Activated CD8-positive, alpha-beta memory T cell treated with anti-CD3 and anti-CD28 coated beads for 24 hours (primary cell): Measurements from ENCODE around the gene LOXL4.

Experiments
- DNase-seq: peaks from one replicate; pipeline ENCODE4 v3.0.0-alpha.2; 2020

LOXL4 gene

DNA sequence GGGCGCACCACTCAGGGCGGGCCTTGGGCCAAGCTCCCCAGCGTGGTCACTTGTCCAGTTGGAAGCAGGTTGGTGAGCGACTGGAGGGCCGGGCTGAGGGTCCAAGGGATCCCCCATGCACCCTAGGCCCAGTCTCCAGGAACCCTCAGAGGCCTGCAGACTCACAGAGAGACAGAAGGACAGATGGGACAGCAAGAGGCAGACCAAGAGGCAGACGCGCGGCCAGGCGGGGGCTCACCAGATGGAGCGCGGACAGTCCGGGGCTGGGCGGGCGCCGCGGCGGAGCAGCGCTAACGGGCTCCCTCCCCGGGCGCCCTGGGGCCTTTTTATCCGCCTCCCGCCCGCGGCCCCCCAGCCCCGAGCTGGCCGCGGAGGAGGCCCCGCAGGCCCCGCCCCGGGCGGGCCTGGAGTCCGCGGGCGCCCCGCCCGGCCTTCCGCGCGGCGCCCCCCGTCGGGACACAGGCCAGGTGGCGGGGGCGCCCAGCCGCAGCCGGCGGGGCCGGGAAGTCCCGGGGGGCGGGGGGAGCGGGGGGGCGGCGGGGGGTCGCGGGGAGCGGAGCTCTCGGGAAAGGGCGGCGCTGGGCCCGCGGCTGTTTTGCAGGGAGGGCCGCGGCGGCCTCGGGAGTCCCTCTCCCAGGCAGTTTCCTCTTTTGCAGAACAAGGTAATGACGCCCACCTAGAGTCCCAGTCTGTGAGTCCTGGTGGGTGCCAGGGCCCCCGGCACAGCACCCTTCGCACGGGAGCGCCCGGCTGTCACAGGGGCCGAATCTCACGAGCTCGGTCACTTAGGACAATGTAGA is at the start of gene LOXL4:
Gene LOXL4 (minus strand): TSS at position 301 of the 800 bp plus-strand sequence. CDS start 5,175 bp downstream, outside the sequence.
- peak; percentile 58 for DNase-seq

DNA sequence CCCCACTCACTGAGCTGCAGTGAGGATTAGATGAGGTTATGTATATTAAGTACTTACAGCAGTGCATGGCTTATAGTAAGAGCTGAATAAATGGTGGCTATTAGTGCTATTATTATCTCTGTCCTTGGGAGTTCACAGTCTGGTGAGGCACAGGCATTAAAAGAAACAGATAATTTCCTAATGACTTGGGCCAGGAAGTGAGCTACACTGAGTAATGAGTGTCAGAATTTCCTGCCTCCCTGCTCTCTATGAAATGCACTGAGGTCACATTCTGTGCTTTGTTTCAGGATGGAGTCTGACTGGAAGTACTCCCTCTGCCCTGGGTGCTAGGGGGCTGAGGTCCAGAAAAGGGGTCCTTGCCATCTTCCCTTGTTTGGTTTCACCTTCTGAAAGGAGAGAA is 48.7 kb upstream of the LOXL4 start:
- DNase-seq, result no peak

DNA sequence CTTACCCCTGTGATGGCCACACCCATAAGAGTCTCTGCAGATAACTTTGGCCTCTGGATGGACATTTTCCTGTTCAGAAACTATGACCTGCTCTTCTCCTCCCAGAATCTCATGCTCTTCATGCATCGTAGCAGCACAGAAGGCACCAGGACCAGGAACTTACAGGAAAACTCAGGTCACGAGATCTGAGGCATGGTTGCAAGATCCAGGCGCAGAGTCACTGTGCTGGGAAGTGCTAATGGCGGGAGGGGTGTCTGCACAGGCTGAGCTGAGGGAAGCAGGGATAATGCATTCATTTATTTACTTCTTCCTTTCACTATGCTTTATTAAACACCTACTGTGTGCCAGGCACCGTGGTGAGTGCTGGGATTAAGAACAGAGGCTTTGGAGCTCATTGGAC is 48.2 kb upstream of the LOXL4 start:
- DNase-seq, result no peak

DNA sequence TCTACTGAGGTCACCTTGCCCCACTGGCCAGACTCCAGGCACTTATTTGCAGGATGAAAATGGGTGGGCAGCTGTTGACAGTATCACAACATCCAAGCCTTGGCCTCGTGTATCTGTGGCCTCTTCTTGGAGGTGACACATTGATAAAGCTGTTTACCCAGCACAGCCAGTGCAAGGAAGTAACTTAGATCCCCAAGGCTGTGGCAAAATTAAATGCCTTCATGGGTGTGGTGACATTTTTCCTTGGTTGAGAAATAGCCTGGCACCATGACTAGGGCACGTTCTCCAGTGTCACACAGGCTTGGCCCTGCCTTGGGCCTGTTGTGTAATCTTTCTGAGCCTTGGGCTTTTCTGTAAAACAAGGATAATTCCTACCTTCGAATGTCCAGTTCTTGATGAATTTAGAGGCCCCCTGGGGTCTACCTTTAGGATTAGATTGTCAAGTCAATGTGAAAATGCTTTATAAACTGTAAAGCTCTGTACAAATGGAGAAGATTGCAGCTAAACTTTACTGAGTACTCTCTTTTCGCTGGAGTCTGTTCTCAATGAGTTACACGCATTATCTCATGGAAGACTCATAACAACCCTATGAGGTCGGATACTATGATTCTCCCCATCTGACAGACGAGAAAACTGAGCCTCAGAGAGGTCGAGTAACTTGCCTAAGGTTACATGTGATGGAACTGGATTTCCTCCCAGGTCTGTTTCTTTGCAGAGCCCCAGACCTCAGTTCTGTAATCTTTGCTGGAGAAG is 46.7 kb upstream of the LOXL4 start:
- no peak for DNase-seq

DNA sequence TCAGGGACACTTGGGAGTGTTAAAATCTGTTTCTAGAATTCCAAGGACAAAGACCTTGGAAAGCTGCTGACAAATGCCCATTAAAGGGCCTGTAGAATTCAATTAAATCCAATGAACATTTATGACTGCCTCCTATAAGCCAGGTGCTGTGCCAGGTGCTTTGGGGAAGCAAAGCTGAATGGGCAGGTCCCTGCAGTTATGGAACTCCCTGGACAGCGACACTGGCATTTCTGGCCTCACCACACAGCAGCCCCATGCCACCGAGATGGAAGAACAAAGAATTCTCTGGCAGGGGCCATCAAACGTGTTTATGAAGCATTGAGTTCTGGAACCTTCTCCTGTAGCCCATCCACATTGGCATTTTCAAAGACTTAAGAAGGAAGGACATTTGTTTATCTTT is 45.6 kb upstream of the LOXL4 start:
- DNase-seq, result no peak

DNA sequence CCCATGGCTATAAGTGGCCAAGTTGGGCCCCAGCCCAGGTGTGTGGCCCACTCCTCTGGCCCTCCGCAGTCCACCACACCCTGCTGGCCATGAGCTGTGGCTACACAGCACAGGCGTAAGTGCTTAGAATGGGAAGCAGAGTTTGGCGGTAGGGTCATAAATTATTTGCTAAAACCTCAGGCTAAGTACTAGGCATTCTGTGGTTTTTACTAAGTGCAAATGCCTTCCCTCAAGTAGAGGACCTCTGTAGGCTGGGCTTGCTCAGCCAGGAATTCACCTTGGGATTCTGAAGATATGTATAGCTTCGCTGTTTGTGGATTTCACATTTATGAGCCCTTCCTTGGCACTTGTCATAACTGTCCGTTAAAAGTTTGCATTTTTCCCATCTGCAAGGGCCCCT is 44.8 kb upstream of the LOXL4 start:
- no peak for DNase-seq

DNA sequence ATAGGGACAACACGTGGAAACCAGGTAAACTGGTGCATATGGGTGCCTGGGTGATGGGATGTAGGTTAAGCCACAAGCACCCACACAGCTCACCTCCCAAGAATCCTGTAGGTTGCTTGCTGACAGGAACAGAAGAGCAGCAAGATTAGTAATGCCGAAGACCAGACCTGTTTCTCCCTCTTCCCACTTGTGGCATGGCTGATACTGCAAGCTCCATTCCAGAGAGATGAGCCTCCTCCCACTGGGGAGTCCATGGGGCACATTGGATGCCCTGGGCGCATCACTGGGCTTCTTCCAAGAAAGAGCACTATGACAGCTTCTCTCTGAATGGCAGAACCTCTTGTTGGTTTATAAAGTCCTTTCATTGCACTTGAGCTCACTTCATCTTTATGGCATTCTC is 44.4 kb upstream of the LOXL4 start:
- no peak for DNase-seq

DNA sequence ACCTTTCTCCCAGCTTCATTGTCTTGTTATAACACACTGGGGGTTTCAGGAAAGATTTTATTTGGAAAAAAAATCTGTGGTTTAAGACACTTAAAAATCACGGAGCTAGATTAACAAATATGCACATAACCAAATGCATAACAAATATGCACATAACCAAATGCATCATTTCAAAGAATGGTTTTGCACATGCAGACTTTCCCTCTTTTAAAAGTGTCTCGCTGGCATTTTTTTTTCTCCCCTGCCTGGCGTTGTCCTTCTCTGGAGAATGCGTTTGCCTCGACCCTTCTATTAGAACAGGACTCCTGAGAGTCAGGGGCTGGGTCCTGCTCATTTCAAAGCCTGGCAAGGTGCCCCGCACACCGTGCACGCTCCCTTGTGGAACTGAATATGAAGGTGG is 42.7 kb upstream of the LOXL4 start:
- no peak for DNase-seq

DNA sequence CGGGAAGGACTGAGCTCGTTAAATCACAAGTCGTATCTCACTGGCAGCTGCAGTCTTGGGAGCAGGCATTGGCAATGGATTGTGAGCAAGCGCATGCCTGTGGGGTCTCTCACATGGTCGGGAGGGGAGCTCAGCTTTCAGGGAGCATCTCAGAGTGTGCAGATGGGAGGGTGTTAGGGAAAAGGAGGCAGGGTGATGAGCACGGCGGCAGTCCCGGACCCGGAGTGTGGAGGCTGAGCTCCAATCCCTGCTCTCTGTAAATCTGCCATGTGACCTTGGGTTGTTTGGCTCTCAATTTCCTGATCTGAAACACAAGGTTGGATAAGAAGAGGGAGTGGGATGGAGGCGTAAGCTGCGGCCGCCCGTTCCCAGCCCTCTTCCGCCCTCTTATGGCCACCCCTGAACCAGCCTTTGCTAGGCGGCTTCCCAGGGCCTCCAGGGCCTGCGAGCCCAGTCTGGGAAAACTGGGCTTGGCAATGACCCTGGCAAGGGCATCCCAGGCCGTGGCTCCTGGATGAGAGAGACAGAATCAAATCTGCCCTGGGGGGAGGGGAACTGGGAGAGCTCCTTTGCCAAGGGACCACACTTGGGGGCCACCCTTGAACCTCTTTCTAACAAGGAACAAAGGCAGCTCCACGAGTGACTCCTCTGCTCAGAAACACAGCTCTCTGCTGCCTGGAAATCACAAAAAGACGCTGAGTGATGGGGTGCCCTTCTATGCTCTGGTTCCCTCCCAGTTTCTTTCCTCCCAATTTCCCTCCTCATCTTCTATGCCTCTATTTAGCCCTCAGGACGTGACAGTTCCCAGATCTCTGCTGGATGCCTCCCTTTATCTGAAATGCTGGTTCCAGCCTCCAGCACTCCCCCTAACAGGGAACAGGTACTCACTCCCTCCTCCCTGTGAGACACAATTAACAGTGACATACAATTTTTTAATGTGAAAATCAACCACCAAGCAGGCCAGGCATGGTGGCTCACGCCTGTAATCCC is 41.7 kb upstream of the LOXL4 start:
- DNase-seq, result no peak

DNA sequence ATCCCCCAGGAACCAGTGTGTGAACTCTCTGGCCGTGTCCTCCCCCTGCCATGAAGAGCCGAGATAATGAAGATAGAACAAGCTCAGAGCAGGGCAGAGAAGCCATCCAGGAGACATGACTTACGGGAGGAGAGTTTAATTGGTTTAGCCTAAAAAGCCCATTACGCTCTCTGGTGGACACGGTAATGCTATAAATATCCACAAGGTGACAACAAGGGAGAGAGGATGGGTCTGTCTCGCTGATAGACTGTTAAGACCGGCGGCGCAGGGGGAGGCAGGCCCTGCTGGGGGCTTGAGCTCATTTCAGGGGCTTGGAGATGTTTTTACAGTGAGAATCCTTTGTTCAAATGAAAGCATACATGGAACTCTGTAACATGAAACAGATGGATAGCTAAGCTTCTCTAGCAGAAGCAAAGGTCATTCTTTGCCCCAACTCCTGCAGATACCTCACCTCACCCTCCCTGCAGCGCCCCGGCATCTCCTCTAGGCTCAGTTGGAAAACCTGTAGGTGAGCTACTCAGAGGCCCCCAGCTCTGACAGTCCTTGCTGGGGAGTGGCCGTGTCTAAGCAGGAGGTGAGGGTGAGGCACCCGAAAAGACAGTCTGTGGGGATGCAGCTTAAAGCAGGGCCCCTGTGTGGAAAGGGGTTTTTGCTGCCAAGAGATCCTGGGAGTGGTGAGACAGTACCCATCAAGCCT is 40.8 kb upstream of the LOXL4 start:
- no peak for DNase-seq

DNA sequence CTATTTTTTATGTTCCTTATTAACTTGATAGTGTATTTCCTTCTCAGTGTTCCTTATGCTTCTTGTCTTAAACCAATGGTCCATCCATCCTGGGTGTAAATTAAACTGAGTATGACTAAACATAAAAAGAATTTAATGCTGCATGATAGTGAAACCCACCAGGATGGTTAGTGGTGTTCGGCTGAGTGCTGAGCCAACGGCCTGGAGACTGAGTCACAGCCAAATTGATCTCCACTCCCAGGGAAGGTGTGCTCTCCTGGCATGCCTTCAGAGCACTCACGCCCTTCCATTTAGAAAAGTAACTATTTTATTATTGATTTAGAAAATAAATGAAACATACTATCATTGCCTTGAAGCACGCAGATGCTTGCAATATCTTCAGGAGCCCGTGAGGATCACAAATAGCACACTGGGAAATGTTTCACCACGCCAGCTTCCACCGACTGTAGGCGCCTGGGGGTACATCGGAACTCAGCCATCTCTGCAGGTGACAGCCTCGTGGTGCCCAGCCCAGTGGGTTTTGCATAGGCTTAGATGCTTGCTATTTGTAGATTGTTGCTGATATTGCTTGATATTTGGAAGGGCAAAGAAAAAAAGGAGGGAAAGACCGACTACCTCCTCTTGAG is 40.0 kb upstream of the LOXL4 start:
- DNase-seq, result no peak

DNA sequence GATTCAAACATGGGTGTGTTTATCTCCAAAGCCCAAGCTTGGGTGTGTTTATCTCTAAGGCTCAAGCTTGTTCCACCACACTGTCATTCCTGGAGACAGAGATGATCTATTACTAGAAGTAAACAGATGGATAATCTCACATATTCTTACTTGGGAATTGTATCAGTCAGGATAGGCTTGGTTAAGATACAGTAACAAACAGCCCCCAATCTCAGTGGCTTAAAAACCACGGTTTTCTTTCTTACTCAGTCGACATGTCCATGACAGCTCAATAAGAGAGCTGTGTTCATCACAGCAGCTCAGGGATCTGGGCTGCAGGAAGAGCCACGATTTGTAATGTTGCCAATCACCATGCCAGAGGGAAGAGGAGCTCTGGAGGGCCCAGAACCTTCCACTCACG is 38.5 kb upstream of the LOXL4 start:
- no peak for DNase-seq

DNA sequence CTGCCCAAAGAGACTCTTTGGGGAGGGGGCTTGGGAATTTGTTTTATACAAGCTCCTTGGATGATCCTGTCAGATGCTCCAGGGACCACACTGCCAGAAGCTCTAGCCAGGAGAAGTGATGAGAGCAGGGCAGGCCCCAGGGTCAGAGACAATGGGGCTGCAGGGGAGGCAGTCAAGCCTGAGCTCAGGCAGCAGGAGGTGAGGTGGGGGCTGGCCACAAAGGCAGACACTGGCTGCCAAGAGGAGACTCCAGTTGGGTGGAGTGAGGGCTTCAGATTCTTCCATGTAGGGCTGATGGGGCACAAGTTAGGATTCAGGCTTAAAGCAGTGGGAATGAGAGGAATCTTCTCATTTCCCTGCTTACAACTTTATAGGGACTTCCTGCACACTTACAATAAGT is 35.6 kb upstream of the LOXL4 start:
- DNase-seq, result no peak

DNA sequence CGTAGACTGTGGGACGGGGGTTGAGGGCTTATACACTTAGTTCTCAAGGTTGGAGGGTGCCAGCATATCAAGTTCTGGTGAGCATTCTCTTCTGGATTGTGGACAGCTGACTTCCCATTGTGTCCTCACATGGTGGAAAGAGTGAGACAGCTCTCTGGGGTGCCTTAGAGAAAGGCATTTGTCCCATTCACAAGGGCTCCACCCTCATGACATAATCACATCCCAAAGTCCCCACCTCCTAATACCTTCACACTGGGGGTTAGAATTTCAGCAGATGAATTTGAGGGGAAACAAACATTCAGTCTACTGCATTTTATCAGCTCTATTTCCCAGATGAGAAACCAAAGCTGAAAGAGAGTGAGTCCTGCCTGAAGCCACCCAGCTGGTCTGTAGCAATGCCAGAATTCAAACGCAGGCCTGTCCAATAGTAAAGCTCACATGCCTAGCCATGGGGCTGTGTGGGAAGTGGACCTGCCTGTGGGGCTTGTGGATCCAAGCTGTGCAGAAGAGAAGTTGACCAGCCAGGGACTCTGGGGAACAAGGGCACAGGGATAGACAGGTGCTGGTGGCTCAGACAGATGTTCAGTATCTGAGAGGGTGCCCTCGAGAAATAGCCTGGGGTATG is 34.9 kb upstream of the LOXL4 start:
- no peak for DNase-seq

DNA sequence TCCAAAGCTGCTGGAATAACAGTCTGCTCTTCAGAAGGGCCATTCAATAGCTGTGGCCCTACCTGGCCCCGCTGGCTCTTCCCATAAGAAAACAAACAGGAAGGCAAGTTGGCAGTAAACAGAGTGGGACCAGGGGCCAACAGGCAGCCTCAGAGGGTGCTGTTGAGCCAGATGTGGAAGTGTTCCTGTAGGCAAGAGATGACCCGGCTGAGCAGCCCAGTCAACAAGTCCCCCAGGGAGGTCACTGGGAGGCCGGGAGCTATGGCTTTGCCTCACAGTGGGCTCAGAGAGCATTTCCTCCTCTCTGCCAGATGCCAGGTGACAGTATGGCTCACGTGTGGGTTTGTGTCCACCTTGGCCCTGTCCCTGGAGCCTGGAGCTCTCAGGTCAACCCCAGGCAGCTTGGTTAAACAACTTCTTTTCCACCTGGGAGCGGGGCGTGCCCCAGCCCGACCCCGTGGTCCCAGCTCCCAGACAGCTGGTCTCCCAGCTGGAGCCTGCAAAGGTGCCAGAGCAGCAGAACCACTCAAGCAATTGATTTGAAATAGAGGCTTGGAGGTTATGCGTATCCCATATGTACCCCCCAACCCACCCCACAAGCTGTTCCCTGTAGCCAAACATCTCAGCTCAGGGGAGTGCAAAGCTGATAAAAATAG is 33.8 kb upstream of the LOXL4 start:
- no peak for DNase-seq

DNA sequence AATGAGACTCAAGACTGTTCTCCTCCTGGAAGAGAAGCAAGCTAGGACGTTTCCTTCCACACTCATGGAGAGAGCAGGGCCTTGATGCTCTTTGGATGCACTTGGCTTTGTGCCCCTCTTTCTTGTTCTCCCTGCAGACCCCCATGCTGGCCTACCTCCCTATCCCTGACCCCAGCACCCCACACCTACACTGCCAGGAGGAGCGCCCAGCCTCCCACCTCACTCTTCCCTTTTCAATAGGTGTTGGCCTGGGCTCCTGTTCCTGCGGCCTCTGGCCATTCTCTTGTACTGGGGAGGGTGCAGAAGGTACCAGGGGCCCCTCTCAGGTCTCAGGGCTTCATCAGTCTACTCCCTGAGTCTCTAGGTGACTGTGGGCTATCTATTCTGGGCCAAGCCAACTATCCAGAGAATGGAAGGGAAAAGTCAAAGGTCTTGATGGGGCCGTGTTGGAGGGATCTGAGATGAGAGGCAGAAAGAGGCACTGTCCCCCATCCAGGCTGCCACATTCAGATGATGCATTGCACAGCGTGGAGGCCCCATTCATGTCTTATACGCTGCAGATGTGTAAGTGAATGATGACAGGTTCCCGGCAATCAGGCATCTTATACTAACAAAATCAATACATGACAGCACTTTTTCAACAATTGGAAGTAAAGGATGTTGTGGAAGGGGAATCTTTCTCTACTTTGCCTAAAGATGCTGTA is 32.7 kb upstream of the LOXL4 start:
- DNase-seq, result no peak

DNA sequence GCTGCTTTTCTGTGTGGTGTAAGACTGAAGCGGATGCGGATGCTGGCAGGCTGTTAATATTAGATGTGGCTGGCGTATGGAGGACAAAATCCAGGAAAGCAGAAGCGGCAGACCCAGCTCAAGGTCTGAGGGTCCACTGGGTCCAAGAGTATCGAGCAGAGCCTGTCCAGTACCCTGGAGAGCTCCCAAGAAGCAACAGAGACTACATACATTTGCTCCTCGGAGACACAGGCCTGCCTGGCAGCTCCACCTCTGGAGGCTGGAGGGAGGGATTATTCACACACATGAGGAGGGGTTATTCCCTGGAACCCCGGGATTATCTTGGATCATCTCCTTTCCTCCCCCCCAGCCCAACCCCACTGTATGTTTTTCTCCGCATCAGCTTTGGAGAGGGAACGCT is 31.3 kb upstream of the LOXL4 start:
- no peak for DNase-seq

DNA sequence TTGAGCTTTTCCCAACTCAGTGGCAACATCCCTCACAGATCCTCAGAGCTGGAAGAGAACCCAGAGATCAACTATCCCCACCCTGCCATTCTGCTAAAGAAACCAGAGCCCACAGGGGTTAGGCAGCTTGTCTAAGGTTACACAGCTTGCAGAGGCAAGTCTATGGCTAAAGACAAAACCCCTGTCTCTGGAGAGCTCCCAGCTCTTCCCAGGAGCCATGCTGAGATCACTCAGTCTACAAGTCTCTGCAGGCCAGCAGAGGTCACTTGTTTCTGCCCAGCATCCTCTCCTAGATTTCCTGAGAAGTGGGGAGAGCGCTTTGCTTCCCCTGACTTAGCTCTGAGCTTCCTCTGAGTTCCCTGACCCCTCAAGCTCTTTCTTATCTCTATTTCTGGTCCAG is 28.5 kb upstream of the LOXL4 start:
- DNase-seq, result no peak

DNA sequence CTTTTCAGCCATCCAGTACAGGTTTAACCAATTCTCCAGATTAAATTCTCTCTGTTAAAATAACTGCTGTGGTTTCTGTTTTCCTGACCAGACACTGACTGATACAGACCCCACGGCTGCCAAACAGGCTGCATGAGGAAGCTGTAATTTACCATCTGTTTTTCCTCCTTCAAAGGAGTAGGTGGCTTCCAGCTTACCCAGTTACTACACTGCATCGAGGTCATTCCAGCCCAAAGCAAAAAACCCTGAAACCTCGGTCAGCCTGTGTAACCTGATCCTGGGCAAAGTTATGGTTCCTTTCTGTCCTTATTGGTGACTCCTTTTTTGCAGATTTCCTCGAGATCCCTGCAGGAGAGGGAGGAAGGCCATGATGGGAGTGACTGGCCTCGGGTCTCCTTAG is 27.9 kb upstream of the LOXL4 start:
- no peak for DNase-seq

DNA sequence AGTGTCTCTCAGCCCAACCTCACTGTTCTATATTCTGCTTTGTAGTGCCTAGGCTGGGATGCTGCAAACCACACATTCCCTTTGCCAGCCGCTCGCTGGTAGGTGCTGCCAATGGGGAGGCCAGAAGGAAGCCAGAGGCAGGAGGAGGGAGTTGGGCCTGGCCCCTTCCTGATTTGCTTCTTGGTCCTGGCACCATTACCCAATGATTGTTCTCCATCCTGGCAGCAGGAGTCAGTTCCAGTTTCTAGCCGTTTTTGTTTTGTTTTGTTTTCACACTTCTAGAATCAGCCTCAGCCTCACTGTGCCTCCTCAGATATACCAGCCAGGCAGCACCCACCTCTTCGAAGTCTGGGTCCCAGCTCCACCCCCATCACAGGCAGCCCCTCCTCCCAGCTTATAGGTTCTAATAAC is 27.4 kb upstream of the LOXL4 start:
- no peak for DNase-seq

DNA sequence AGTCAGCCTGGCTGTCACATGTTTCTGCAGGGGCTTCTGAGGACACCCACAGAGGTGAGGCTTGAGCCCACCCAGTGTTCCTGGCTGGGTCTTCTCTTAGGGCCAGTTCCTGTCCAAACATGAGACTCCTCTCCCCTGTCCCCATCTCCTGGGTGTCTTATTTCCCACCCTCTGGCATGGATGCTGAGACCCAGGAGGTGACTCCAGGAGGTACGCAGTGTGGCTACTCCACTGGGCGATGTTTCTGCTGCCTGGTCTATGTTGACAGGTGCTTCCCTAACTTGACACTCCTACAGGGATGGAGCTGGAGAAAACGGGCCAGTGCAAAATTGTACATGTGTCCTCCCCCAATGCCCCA is 26.3 kb upstream of the LOXL4 start:
- DNase-seq, result no peak
